Lower lobe of right lung (tissue), 2 donors: ENCODE data around the gene CXCL3. TPM values are rescaled to one million over a fixed set of nuclear protein-coding genes. Genes with fewer than 3 reads are reported as not detected.

ENCODE experiments used
- ATAC-seq, 2 donors: fragments of 200-7000 bp; cut with Tn5 transposase; one replicate each; pipeline ENCODE4 v1.9.1; 2020 to 2022; ENCODE audit warnings: mild to moderate bottlenecking in 2 of 2, moderate library complexity in 2 of 2
- DNase-seq: peaks from one replicate; pipeline ENCODE4 v3.0.0-alpha.2; 2020
- H3K27ac ChIP-seq: fragments of 200-600 bp; one replicate; pipeline ENCODE4 v1.8.0; 2022
- H3K27me3 ChIP-seq: fragments of 200-600 bp; one replicate; pipeline ENCODE4 v1.8.0; 2022; ENCODE audit warnings: low read depth
- H3K36me3 ChIP-seq: fragments of 200-600 bp; one replicate; pipeline ENCODE4 v1.8.0; 2022; ENCODE audit warnings: mild to moderate bottlenecking
- H3K4me1 ChIP-seq: fragments of 200-600 bp; one replicate; pipeline ENCODE4 v1.8.0; 2022
- H3K4me3 ChIP-seq: fragments of 200-600 bp; one replicate; pipeline ENCODE4 v1.8.0; 2022; ENCODE audit warnings: mild to moderate bottlenecking
- H3K9me3 ChIP-seq: fragments of 200-600 bp; one replicate; pipeline ENCODE4 v1.8.0; 2022
- intact Hi-C: fragments of 100-400 bp; cut with DNase I; formaldehyde crosslinking; loops from one replicate; pipeline ENCODE4 v1.11.0; 2022
- total RNA-seq: library from RNA; stranded (reverse); fragmentation: NEBNext Ultra II Directional; extraction: Animal tissue kit (Norgen Biotek cat#: 25700); gene quantifications from one replicate; pipeline ENCODE4 v1.2.1, GENCODE V29; 2021
- TF ChIP-seq, protein P1 (sequence below): fragments of 200-600 bp; IDR thresholded peaks from one replicate; pipeline ENCODE4 v1.8.0; 2022; ENCODE audit warnings: antibody characterized with exemption, mild to moderate bottlenecking
- donor health status: DM: no; HTN: yes; CAD: no; lungs with severe emphysema.

The CXCL3 gene
- total RNA-seq, 1 donor from 2014 or later = 12.1 TPM

DNA sequence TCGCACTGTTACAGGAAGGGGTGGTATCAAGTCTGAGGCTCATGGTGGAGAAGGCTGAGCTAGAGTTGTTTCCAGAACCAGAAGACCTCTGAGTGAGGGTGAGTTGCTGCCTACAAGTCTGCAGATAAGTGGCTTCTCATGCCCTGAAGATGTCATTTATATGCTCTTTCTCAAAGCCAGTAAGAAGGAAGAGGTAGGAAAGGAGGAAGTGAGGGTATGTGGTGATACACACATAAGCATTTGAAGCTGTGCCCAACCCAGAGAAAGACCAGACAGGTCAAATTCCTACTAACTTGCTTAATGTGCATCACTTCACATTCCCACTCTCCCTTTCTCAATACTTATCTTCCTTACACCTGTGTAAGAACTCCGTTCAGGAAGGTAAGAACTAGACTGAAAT is 50.4 kb downstream of the CXCL3 start, which contains the start of gene PPBP:
TSS of gene PPBP (minus strand) at position 130 of the 400 bp plus-strand sequence. CDS start at position 43, 87 bp downstream.
- Histone ChIP-seq H3K27ac (no peak within 1 kb of the TSS), H3K36me3 (no peaks in the 10 kb centered on the region), H3K27me3 (no peaks in the 10 kb centered on the region), H3K4me1 (no peaks in the 10 kb centered on the region), H3K9me3 (no peaks in the 10 kb centered on the region), H3K4me3 (no peak within 1 kb of the TSS)
- intact Hi-C loops = no loop called here
- TF ChIP-seq, protein P1, sequence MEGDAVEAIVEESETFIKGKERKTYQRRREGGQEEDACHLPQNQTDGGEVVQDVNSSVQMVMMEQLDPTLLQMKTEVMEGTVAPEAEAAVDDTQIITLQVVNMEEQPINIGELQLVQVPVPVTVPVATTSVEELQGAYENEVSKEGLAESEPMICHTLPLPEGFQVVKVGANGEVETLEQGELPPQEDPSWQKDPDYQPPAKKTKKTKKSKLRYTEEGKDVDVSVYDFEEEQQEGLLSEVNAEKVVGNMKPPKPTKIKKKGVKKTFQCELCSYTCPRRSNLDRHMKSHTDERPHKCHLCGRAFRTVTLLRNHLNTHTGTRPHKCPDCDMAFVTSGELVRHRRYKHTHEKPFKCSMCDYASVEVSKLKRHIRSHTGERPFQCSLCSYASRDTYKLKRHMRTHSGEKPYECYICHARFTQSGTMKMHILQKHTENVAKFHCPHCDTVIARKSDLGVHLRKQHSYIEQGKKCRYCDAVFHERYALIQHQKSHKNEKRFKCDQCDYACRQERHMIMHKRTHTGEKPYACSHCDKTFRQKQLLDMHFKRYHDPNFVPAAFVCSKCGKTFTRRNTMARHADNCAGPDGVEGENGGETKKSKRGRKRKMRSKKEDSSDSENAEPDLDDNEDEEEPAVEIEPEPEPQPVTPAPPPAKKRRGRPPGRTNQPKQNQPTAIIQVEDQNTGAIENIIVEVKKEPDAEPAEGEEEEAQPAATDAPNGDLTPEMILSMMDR = no peak
- ATAC-seq = no peak
- DNase-seq = no peak

Other genes with a start within 250 kb of the CXCL3 start
- gene CXCL6, start 202.0 kb downstream of the CXCL3 start, total RNA-seq = 0.50 TPM
- not detected for gene PF4V1, start 185.4 kb downstream of the CXCL3 start, total RNA-seq
- gene CXCL1, start 169.3 kb downstream of the CXCL3 start, total RNA-seq = 7.0 TPM
- gene PF4, start 56.7 kb downstream of the CXCL3 start, total RNA-seq = 5.0 TPM
- 9.7 TPM for gene PPBP, start 50.5 kb downstream of the CXCL3 start, total RNA-seq
- 5.4 TPM for gene CXCL5, start 40.0 kb downstream of the CXCL3 start, total RNA-seq
- 30.1 TPM for gene CXCL2, start 60.5 kb upstream of the CXCL3 start, total RNA-seq
- 11.0 TPM for gene MTHFD2L, start 119.4 kb upstream of the CXCL3 start, total RNA-seq